HG03565 (cell line): ENCODE measurements around the gene TSPAN12.
"Not testable (repeated sequence)": the region's sequence is repeated elsewhere in the genome, so short reads cannot be mapped to it uniquely, and the experiment has no call there.

Experiments
- ATAC-seq: cut with Tn5 transposase; IDR thresholded peaks from one replicate; pipeline ENCODE4 v1.9.1; 2021; ENCODE audit warnings: mild to moderate bottlenecking, moderate library complexity; ENCODE audit not compliant: unreplicated experiment

TSPAN12 gene, protein sequence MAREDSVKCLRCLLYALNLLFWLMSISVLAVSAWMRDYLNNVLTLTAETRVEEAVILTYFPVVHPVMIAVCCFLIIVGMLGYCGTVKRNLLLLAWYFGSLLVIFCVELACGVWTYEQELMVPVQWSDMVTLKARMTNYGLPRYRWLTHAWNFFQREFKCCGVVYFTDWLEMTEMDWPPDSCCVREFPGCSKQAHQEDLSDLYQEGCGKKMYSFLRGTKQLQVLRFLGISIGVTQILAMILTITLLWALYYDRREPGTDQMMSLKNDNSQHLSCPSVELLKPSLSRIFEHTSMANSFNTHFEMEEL

DNA sequence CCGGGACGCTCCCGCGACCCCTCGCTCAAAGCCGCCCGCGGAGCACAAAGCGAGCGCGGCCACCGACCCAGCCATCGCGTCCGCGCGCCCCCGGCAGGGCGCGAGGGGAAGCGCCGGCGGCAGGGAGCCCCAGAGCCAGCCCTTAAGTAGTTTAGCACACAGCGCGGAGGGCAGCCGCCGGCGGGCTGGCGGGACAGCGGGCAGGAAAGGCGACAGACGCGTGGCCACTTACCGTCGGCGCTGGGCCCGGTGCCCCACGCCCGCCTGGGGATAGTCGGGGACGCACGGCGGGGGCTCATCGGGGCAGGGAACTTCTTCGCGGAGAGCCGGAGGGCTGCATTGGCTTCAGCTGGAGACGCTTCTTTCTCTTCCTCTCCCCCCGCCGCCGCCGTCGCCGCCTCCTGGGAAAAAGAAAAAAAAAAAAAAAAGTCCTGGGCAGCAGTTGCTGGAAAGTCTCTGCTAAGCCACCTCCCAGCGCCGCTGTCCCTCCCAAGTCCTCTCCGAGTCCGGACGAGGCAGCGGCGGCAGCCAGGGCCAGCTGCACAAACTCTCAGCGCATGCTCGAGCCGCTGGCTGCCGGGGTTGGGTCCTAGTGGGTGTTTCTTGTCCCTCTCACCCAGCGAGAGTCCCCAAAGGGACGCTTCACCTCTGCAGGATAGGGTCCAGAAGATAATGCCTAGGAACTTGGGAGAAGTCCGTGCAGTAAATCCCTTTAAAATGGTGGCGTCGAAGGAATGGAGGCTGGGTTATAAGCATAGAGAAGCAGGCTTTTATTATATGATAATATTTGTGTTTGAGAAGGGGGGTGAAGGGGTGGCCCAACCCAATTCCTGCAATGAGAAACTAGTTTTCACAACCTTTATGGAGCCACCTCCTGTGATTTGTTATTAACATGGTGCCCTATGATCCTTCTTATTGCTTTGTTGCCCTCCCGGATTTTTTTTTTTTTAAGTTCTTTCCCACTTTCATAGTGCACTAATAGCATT, at the start of gene TSPAN12:
TSS of gene TSPAN12 (minus strand) at position 557 of the 986 bp plus-strand sequence. CDS start 1,381 bp downstream, outside the sequence.
- ATAC-seq: peak; percentile 79

DNA sequence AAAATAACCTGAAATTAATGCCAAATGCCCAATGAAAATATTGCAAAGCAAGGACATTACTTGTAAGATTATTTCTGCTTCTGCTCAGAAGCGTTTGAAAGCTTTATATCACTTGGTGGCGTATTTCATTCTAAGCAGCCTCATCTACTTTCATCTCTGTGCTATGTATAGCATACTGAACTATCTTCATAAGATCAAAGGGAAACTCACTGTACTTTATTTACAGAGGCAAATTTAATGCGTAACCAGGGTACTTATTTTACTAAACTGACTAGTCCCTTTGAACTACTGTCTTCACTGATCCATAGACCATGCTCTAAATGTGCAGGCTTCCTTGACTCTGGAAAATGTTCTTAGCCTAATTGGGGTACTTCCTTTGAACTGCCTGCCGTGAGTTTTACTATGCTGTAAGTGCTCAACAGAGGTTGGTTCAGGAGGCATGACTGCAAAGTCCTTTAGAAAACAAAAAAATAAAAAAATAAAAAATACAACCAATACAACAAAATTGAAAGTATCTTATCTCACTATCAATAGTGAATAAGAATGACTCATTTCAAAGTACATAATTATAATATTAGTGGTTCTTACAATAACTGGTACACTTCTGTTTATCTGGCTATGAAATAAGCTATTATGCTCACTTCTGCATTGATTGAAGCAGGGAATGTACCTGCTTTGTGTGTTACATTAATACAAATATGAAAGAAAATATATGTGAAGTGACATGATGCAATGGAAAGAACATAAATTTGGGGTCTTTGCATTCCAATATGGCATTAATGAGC, 41.0 kb upstream of the TSPAN12 start:
- no peak for ATAC-seq

DNA sequence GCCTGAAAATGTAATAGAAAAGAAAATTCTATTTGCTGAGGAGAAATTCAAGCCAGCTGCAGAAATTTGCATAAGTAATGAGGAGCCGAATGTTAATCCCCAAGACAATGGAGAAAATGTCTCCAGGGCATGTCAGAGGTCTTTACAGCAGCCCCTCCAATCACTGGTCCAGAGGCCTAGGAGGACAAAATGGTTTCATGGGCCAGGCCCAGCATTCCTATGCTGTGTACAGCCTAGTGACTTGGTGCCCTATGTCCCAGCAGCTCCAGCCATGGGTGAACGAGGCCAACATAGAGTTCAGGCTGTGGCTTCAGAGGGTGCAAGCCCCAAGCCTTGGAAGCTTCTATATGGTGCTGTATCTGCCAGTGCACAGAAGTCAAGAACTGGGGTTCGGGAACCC, 37.3 kb upstream of the TSPAN12 start:
- not testable (repeated sequence) for ATAC-seq

DNA sequence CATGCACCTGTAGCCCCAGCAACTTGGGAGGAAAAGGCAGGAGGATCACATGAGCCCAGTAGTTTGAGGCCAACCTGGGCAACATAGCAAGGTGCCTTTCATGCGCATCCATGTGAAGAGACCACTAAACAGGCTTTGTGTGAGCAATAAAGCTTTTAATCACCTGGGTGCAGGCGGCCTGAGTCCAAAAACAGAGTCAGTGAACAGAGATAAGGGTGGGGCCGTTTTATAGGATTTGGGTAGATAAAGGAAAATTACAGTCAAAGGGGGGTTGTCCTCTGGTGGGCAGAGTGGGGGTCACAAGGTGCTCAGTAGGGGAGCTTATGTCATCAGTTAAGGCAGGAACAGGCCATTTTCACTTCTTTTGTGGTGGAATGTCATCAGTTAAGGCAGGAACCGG, 27.7 kb upstream of the TSPAN12 start:
- not testable (repeated sequence) for ATAC-seq

DNA sequence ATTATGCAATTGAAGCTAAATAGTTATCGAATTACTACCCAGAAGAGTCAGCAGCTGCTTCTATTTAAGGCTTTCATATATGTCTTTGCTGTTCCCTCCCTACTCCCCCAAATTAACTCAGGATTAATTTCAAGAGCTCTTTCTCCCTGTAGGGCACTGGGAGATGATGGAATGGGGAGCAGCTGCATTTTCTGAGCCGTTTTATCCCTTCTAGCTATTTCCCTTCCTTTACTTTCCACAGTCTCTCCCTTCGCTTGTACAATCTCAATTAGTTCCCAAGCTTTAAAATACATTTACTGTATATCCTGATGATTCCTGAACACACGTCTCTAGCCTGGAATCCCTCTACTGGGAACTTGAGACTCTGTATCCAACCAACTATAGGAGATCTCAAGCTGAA, 19.8 kb upstream of the TSPAN12 start:
- ATAC-seq: no peak

DNA sequence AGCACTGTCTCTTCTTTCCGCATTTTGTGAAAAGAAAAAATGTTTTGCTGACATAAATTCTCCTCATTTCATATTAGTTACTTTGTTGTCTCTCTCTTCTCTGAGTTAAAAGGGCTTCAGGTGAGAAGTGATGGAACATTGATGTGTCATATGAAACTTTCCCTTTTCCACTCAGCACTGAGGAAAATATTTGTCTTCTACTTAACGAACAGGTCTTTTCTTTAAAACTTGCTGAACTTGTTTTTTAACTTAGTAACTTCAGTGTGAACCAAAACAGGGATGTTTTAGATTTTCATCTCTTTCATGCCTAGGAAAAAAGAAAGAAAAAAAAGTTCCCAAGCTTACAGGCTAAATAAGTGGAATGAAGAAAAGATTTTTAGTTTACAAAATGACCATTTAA, 19.0 kb upstream of the TSPAN12 start:
- no peak for ATAC-seq

DNA sequence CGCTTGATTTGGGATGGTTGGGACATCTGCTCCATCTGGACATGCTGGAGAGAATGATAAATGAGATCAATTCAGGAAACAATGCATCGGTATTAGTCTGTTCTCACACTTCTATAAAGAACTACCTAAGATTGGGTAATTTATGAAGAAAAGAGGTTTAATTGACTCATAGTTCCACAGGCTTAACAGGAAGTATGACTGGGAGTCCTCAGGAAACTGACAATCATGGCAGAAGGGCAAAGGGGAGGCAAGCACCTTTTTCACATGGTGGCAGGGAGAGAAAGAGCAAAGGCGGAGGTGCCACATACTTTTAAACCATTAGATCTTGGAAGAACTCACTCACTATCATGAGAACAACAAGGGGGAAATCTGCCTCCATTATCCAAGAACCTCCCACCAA, 16.8 kb upstream of the TSPAN12 start:
- no peak for ATAC-seq

DNA sequence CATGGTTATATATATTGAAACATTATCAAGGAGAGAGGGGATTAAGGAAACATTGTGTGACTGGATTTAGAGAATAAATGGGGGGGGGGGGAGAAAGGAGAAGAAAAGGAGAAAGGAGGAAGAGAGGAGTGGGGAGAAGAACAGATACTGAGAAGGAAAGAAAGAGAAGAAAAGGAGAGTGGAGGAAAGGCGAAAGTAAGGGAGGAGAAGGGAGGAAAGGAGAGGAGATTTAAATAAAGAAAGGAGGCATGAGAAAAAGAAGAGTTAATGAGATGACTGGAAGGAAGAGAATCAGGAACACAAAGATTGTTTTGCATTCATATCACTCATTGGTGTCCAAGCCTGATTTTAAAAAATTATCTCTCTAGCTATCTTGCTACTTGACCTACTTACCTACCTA, 16.1 kb upstream of the TSPAN12 start:
- no peak for ATAC-seq

DNA sequence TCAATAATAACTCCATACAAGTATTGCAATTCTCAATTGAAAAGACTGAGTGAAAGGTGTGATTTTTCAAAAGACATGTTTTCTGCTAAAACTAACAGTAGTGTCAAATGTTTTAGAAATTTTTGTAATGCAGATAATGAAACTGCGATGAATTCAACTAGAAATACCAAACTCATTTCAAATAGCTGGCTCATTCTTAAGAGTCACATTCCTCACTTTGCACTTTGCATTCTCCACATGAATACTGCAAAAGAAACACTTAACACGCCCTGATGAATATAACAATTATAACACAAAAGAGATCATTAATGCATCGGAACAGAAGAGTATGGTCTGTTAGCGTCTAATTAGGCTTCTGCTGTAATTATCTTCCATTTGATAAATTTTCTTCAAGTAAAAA, 15.5 kb upstream of the TSPAN12 start:
- no peak for ATAC-seq

DNA sequence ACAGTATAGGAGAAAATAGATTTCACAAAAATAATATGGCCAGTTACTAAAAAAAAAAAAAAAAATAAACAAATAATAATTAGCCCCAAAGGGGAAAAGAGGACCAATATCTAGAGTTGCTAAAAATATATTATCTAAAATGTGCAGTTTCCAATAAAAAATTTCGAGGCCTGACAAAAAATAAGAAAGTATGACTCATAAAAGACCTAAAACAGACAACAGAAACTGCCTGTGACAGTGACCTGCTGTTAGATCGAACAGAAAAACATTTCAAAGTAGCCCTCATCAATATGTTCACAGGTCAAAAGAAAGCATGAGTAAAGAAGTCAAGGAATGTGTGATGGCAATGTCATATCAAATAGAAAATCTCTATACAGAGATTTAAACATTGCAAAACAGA, 11.8 kb upstream of the TSPAN12 start:
- ATAC-seq: peak; percentile 47

DNA sequence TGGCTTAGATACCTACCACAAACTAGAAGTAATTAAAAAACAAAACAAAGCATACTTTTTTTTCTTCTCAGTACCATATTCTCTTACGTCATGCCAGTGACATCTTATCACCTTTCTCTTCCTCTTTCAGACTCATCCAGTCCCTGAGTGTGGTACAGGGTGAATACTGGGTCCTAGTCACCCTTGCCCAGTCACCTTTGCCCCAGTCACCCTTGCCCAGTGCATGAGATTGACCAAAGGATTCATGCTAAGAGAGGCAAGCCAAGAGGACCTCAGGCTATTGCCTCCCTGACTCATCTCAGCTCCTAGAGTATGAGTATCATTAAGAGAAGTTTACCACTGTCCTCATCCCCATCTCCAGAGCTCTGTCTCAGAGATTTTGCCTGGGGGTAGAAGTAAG, 10.0 kb upstream of the TSPAN12 start:
- ATAC-seq: no peak

DNA sequence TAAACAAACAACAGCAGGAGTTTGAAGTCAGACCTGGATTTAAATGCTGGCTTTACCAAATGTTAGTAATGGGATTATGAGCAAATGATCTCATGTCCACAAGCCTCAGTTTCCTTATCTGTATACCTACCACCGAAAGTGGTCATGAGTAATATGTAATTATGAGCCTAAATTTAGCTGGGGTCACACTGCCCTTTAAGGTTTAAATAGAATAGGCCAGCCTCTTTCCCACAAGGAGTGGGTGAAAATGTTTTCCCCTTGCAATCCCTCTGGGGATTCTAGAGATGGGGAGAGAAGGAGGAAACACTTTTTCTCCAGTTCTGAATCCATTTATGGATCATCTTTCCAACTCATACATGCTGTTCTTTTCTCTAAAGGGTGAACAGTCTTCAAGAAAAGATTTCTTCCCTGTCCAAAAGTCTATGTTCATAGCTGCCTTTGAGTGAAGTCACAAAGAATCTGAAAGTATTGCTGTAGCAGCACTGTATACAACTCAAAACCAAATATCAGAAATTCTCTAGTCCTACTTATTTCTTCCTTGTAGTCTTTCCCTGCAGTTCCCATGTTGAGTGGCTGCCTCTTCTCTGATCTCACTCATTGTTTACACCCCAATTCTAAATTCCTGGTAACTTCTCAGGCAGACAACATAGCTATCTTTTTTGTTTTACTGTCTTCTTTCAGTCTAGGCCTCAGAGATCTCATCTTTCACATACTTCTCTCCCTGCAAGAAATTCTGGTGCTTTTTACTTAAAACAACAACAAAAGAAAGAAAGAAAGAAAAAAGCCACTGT, 7.4 kb upstream of the TSPAN12 start:
- ATAC-seq: no peak

DNA sequence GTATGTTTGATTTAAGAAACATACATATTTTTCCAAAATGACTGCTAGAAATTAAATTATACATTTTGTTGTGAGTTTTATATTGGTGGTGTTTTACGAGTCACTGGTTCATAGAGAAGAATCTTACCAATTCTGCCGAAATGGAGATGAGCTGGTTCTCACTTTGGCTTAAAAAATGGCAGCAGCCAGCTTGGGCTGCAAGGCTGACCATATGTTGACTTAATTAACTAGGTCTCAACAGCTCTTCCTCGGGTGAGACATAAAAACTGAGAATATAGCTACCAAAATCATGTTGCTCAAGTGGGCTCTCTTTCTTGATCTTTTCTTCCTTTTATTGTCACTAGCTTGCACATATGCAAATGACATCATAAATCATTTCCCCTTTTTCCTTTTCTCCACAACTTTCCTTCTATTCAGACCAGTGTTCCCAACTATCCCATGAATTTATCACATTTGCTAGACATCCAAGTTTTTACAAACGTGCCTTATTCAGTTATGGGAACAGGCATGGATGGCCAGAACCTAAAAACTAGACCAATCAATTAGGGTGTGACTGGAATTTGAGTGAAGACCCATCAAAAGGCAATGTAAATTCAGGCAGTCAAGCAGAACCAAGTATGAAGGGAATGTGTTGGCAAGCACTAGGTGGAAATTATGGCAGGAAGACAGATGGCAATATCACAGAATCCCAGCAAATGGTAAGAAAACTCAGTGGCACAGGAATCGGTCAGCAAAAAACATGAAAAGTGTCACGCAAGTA, 6.4 kb upstream of the TSPAN12 start:
- ATAC-seq: no peak

DNA sequence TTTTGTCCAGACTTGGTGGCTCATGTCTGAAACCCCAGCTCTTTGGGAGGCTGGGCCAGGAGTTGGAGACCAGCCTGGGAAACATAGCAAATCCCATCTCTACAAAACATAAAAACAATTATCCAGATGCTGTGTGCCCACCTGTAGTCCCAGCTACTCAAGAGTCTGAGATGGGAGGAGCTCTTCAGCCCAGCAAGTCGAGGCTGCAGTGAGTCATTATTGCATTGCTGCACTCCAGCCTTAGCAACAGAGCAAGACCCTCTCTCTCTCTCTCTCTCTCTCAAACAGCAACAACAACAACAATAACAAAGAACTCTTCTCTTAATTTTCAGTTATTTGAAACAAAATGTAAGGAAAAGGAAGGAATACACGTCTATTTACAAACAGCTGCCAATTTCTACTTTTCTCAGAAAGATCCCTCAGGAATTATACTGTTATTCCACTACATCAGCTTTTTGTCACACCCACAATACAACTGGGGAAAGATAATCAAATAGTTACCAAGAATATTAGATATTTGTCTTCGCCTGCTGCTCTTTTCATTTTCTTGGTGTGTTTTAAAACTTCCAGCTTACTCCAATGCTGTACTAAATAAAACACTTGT, 5.1 kb upstream of the TSPAN12 start:
- ATAC-seq: no peak

DNA sequence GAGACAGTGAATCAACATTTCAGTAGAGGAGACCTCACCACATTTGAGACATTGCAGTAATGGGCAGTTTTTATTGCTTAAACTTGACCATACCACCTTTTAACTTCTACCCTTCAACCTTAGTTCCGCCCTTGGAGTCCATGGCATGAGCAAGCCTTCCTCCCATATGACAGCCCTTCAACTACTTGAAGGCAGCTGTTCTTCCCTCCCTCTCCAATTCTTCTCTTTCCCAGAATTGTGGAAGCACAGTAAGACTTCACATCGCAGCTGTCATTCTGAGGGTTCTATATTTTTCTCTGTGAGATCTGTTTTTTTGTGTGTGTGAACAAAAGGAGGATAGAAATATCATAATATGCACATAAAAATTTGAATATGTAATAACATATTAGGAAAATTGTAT, 2.2 kb upstream of the TSPAN12 start:
- no peak for ATAC-seq

DNA sequence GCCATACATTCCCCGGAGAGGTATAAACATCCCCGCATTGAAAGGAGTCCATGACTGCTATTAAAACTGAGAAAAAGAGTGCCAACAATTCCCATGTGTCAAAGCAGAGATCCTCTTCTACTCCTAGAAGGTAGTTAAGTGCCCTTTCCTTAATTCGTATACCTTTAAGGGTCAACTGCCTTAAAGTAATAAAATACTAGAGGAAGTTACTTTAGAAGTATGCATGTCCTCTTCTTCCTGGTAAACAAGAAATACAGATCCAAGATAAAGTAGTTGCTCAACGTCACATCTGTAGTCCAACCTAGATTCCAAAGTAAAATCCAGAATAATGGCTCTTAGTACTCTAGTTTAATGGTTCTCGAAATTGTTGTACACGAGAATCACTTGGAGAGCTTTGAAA, 1.5 kb upstream of the TSPAN12 start:
- no peak for ATAC-seq

DNA sequence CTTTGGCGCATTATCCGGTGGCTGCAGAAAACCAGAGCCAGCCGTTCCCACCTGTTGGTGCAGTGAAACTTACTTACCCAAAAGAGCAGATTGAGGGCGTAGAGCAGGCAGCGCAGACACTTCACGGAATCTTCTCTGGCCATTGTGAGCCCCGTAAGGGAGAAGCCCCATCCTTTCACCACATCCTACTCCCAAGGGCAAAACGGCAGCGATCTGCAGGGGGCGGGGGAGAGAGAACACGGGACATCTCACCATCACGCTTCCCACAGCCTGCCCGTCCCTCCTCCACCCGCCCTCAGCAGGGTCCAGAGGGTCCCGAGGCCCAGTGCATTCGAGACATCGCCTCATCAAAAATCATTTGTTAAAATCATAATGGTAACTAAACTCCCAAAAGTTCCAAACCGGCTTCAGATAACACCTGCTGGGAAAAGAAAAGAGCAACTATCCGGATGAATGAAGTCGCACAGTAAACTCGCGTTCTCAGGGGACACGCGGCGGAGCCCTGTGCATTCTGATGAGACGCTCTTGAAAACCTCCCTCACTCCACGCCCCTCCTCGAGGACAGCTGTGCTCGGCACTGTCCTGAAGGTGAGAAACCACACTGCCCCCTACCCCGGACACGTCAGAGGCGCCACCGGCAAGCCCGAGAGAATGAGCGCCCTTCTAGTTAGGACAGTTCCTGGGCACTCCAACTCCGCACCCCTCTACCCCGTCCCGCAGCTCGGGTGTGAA, 1.2 kb downstream of the TSPAN12 start:
- ATAC-seq: peak; percentile 57

DNA sequence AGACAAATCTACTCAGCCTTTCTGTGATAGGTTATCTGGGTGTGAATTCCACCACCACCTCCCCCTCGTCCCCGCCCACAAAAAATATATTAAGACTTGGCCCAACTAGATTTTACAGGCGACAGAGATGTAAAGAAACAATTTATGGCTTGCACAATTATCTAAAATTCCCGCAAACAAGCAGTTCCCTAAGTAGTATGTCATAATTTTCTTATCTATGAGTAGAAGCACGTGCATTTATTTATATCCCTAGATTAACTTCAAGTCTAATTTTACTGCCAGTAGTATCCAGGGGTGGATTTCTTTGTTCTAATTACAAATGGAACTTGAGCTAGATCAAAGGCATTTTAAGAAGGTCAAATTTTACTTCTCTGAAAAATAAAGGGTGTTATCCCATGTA, 1.7 kb downstream of the TSPAN12 start:
- ATAC-seq: no peak

DNA sequence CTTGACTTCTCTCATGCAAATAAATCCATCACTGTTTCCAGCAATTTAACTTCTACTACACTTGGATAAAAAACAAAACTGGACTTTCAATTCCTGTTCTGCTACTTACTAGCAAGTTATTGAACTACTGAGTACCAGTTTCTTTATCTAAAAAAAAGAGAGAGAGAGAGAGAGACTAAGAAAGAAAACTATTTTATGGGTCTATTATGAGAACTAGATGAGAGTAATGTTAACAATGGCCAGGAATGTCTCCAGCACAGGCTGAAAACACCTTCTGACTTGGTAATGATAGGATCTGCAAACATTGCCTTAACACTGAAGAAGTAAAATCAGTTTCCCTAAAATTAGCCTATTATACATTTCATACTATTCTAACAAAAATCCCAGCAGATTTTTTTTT, 5.2 kb downstream of the TSPAN12 start:
- ATAC-seq: no peak
